Thyroid gland (tissue), 4 donors: ENCODE results near the gene PXMP4.

Source experiments
- POLR2A ChIP-seq, 2 donors: fragments of 450-650 bp; IDR thresholded peaks; one replicate each; pipeline ENCODE4 v1.6.1; 2017; ENCODE audit warnings: antibody characterized with exemption in 2 of 2, mild to moderate bottlenecking in 2 of 2, moderate library complexity in 1 of 2
- TF ChIP-seq, protein P1 (sequence below), 6 experiments: fragments of 200-600 bp in 3 of 6; fragments of 450-650 bp in 3 of 6; sonication (generic) in 3 of 6; IDR thresholded peaks; one replicate each; pipeline ENCODE4 v1.5.1; 2016 to 2019; ENCODE audit warnings: antibody characterized with exemption in 6 of 6, mild to moderate bottlenecking in 2 of 6, inconsistent platforms in 1 of 6, moderate library complexity in 1 of 6

GRCh38 chr20:33694639-33695012 is 25.5 kb downstream of the PXMP4 start:
- TF ChIP-seq, protein P1, sequence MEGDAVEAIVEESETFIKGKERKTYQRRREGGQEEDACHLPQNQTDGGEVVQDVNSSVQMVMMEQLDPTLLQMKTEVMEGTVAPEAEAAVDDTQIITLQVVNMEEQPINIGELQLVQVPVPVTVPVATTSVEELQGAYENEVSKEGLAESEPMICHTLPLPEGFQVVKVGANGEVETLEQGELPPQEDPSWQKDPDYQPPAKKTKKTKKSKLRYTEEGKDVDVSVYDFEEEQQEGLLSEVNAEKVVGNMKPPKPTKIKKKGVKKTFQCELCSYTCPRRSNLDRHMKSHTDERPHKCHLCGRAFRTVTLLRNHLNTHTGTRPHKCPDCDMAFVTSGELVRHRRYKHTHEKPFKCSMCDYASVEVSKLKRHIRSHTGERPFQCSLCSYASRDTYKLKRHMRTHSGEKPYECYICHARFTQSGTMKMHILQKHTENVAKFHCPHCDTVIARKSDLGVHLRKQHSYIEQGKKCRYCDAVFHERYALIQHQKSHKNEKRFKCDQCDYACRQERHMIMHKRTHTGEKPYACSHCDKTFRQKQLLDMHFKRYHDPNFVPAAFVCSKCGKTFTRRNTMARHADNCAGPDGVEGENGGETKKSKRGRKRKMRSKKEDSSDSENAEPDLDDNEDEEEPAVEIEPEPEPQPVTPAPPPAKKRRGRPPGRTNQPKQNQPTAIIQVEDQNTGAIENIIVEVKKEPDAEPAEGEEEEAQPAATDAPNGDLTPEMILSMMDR (IDR thresholded peaks at IDR 0.05), result no peak
- TF ChIP-seq POLR2A (IDR thresholded peaks at IDR 0.05), result no peak
